H1 (cell line): ENCODE data around the gene MEIOSIN. TPM values are rescaled to one million over a fixed set of nuclear protein-coding genes. Genes with fewer than 3 reads are reported as not detected.

Experiments
- BACH1 ChIP-seq: IDR thresholded peaks from 2 replicates; pipeline ENCODE4 v1.6.1; 2012; ENCODE audit warnings: low read length, improper control_type of control experiment
- CHD7 ChIP-seq: fragments of 300-600 bp; sonication (generic); IDR thresholded peaks from 2 replicates; pipeline ENCODE4 v1.7.1; 2012; ENCODE audit warnings: low read length, moderate library complexity, mild to moderate bottlenecking, inconsistent platforms; ENCODE audit not compliant: insufficient replicate concordance
- CTBP2 ChIP-seq: IDR thresholded peaks from 2 replicates; pipeline ENCODE4 v1.7.0; 2011; ENCODE audit warnings: borderline replicate concordance, mild to moderate bottlenecking, moderate library complexity, mixed read lengths, low read length; ENCODE audit not compliant: insufficient read depth, insufficient read length
- FOSL1 ChIP-seq: IDR thresholded peaks from 2 replicates; pipeline ENCODE4 v1.6.1; 2011; ENCODE audit warnings: mild to moderate bottlenecking, low read depth, low read length, moderate library complexity; ENCODE audit not compliant: insufficient read depth
- KDM4A ChIP-seq: IDR thresholded peaks from one replicate; pipeline ENCODE4 v1.7.1; 2012; ENCODE audit warnings: low read depth, mild to moderate bottlenecking, moderate library complexity, low read length, inconsistent platforms; ENCODE audit not compliant: severe bottlenecking
- RBBP5 ChIP-seq: IDR thresholded peaks from 2 replicates; pipeline ENCODE4 v1.7.1; 2012; ENCODE audit warnings: low read depth, mild to moderate bottlenecking, inconsistent platforms, low read length, moderate library complexity, borderline replicate concordance
- SIN3A ChIP-seq, 2 experiments: IDR thresholded peaks in 1 of 2; conservative IDR thresholded peaks in 1 of 2; 2 replicates each; pipeline ENCODE4 v1.6.1; 2011 to 2012; ENCODE audit warnings: low read length in 2 of 2, improper control_type of control experiment in 1 of 2, low read depth in 1 of 2, mild to moderate bottlenecking in 1 of 2
- SUZ12 ChIP-seq: fragments of 200-600 bp; sonication (generic); IDR thresholded peaks from 2 replicates; pipeline ENCODE4 v1.6.1; 2012; ENCODE audit warnings: mild to moderate bottlenecking, inconsistent platforms, low read length, moderate library complexity, mixed read lengths
- TAF7 ChIP-seq: optimal IDR thresholded peaks from 2 replicates; pipeline ENCODE3; 2011; ENCODE audit warnings: low read depth, mild to moderate bottlenecking, inconsistent platforms, low read length, moderate library complexity, borderline replicate concordance
- polyA plus RNA-seq, 7 experiments: library from polyadenylated mRNA; depleted of rRNA in 3 of 7; stranded (reverse) in 5 of 7; unstranded in 2 of 7; fragments of >200 nt in 5 of 7; fragments of 200-250 nt in 2 of 7; gene quantifications; 1 replicate in 5 of 7; 2 replicates in 1 of 7; 4 replicates in 1 of 7; pipeline versions ENCODE4 v1.2.1 to v1.2.3, GENCODE V29; 2011 to 2013; ENCODE audit warnings: missing spikeins in 2 of 7, mixed read lengths in 2 of 7
- total RNA-seq: library from RNA; stranded (reverse); fragmentation: NEBNext Ultra II Directional; extraction: Animal tissue kit (Norgen Biotek cat#: 25700); gene quantifications from 2 replicates; pipeline ENCODE4 v1.2.1, GENCODE V29; 2021

Gene MEIOSIN
- total and polyA plus RNA-seq, 2 of the 8 experiments (the other 6 are each of a cell fraction or from before 2014, with no cell fraction given): 0.11 TPM; not detected in 1

- TF ChIP-seq CHD7 (no peak), FOSL1 (no peak; the same call in 1 of the 2 replicates), SUZ12 (no peak), BACH1 (no peak), CTBP2 (no peak), TAF7 (peak; percentile 92), KDM4A (no peak), SIN3A (conservative IDR thresholded peaks at IDR 0.05 in 1 of 2, IDR thresholded peaks at IDR 0.05 in 1 of 2; ENCODE audit: low read depth in 1 of 2, low read length in 2 of 2) (peak; percentile 78 to 95; a peak in 2 of 4 replicates), RBBP5 (no peak)
Measured at GRCh38 chr19:45768984-45769782, 35.9 kb downstream of the MEIOSIN start, which contains the start of gene SIX5 (continued).
